OCI-LY3 (cell line): ENCODE measurements around the gene RPS6KA4.

Experiments used
- H2AFZ ChIP-seq: fragments of 200-600, 300-600 bp; shearing (Covaris generic); 2 replicates; pipeline ENCODE4 v1.6.0; 2014; ENCODE audit warnings: antibody characterized with exemption, low read depth, low read length
- H3K27ac ChIP-seq: fragments of 200-600, 300-600 bp; sonication (generic); 2 replicates; pipeline ENCODE4 v1.5.1; 2014; ENCODE audit warnings: mild to moderate bottlenecking, low read length, moderate library complexity, mixed read lengths
- H3K27me3 ChIP-seq: fragments of 200-600, 300-600 bp; sonication (generic); 2 replicates; pipeline ENCODE4 v1.6.1; 2014; ENCODE audit warnings: low read depth, low read length, mixed read lengths
- H3K36me3 ChIP-seq: fragments of 200-600, 300-600 bp; sonication (generic); replicated peaks from 2 replicates; pipeline ENCODE3; 2014; ENCODE audit warnings: low read depth, low read length, mixed read lengths
- H3K4me1 ChIP-seq: fragments of 300-600, 200-600 bp; sonication (generic); 2 replicates; pipeline ENCODE4 v1.6.1; 2014; ENCODE audit warnings: low read length, mixed read lengths
- H3K4me2 ChIP-seq: fragments of 200-600, 300-600 bp; sonication (generic); 2 replicates; pipeline ENCODE4 v1.6.1; 2014; ENCODE audit warnings: low read length, mixed read lengths
- H3K4me3 ChIP-seq: fragments of 300-600, 200-600 bp; sonication (generic); 2 replicates; pipeline ENCODE4 v1.5.1; 2014; ENCODE audit warnings: antibody characterized with exemption, mild to moderate bottlenecking, low read length, moderate library complexity
- H3K79me2 ChIP-seq: fragments of 300-600, 200-600 bp; shearing (Covaris generic); 2 replicates; pipeline ENCODE4 v1.6.1; 2014; ENCODE audit warnings: mild to moderate bottlenecking, low read length, mixed read lengths
- H3K9ac ChIP-seq: fragments of 300-600, 200-600 bp; shearing (Covaris generic); 2 replicates; pipeline ENCODE4 v1.6.0; 2014; ENCODE audit warnings: mild to moderate bottlenecking, low read length, moderate library complexity
- H3K9me3 ChIP-seq: fragments of 200-600, 300-600 bp; shearing (Covaris generic); 2 replicates; pipeline ENCODE4 v1.6.1; 2014; ENCODE audit warnings: low read length, mixed read lengths; ENCODE audit not compliant: insufficient read depth
- H4K20me1 ChIP-seq: fragments of 200-600, 300-600 bp; sonication (generic); 2 replicates; pipeline ENCODE4 v1.6.1; 2016; ENCODE audit warnings: low read length, mixed read lengths; ENCODE audit not compliant: insufficient read depth
- CTCF ChIP-seq: fragments of 200-600, 300-600 bp; sonication (generic); IDR thresholded peaks from 2 replicates; pipeline ENCODE4 v1.5.1; 2014; ENCODE audit warnings: antibody characterized with exemption, low read length, low read depth
- EZH2phosphoT487 ChIP-seq: fragments of 200-600 bp; shearing (Covaris generic); IDR thresholded peaks from 2 replicates; pipeline ENCODE4 v1.6.1; 2018; ENCODE audit warnings: antibody characterized with exemption, mixed run types, low read depth

The RPS6KA4 gene

GRCh38 chr11:64340671-64341335 is 18.2 kb upstream of the RPS6KA4 start:
- peak overlapping the region; percentile 97 for H3K9ac ChIP-seq
- H3K27ac ChIP-seq: peak overlapping the region; percentile 85
- H4K20me1 ChIP-seq: peaks cover 16% of the 10 kb centered on the region
- H3K9me3 ChIP-seq: no peaks in the 10 kb centered on the region
- peaks cover 42% of the 10 kb centered on the region for H3K4me1 ChIP-seq
- peak overlapping the region; percentile 97 for H3K4me2 ChIP-seq
- TF ChIP-seq CTCF: no peak
- no peak for TF ChIP-seq EZH2phosphoT487
- H3K4me3 ChIP-seq: peak overlapping the region; percentile 83
- H3K36me3 ChIP-seq: peaks cover 55% of the 10 kb centered on the region
- no peak overlapping the region for H2AFZ ChIP-seq
- no peaks in the 10 kb centered on the region for H3K27me3 ChIP-seq
- H3K79me2 ChIP-seq: peaks cover 22% of the 10 kb centered on the region

DNA sequence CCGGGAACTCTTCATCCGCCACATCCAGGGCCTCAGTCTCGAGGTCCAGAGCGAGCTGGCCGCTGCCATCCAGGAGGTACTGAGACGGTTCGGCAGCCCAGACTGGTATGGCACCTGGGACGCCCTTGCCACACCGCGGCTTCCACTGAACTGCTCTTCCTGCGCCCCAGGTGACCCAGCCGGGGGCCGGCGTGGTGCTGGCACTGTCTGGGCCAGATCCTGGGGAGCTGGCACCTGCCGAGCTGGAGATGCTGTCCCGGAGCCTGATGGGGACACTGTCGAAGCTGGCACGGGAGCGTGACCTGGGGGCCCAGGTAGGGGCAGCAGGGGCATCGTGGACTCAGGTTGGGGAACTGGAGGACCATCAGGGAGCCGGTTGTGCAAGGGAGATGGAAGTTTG is 17.5 kb upstream of the RPS6KA4 start:
- peaks cover 37% of the 10 kb centered on the region for H3K4me1 ChIP-seq
- no peaks in the 10 kb centered on the region for H3K9me3 ChIP-seq
- H3K4me2 ChIP-seq: peak overlapping the region; percentile 97
- no peak overlapping the region for H2AFZ ChIP-seq
- peaks cover 56% of the 10 kb centered on the region for H3K36me3 ChIP-seq
- peaks cover 22% of the 10 kb centered on the region for H3K79me2 ChIP-seq
- no peak overlapping the region for H3K27ac ChIP-seq
- TF ChIP-seq CTCF: no peak
- no peak for TF ChIP-seq EZH2phosphoT487
- no peaks in the 10 kb centered on the region for H3K27me3 ChIP-seq
- peak overlapping the region; percentile 83; the same call in 1 of the 2 replicates for H3K4me3 ChIP-seq
- peaks cover 16% of the 10 kb centered on the region for H4K20me1 ChIP-seq
- H3K9ac ChIP-seq: no peak overlapping the region

- TF ChIP-seq EZH2phosphoT487 (no peak), CTCF (no peak)
- no peak overlapping the region for H2AFZ ChIP-seq
- H3K27me3 ChIP-seq: no peaks in the 10 kb centered on the region
- no peak overlapping the region for H3K9ac ChIP-seq
- H3K36me3 ChIP-seq: peaks cover 59% of the 10 kb centered on the region
- no peaks in the 10 kb centered on the region for H3K9me3 ChIP-seq
- H3K27ac ChIP-seq: no peak overlapping the region
- H3K4me1 ChIP-seq: peaks cover 37% of the 10 kb centered on the region
- peak overlapping the region; percentile 20 for H3K4me2 ChIP-seq
- peaks cover 17% of the 10 kb centered on the region for H4K20me1 ChIP-seq
- peaks cover 22% of the 10 kb centered on the region for H3K79me2 ChIP-seq
- H3K4me3 ChIP-seq: peak overlapping the region; percentile 38; the same call in 1 of the 2 replicates
Observed at GRCh38 chr11:64341851-64342791, 16.8 kb upstream of the RPS6KA4 start.
